Uterus (tissue), 4 donors: ENCODE results near the gene MAP2. TPM values are rescaled to one million over a fixed set of nuclear protein-coding genes. Genes with fewer than 3 reads are reported as not detected.

Source experiments
- DNase-seq, 2 donors: peaks; one replicate each; pipeline ENCODE4 v3.0.0-alpha.2; 2019 to 2020
- H3K27ac ChIP-seq, 2 donors: fragments of 200-600 bp; sonication (generic); 1 replicate in 1 of 2; 2 replicates in 1 of 2; pipeline ENCODE4 v1.5.1; 2016 to 2018
- H3K27me3 ChIP-seq, 2 donors: fragments of 200-600 bp; sonication (generic); one replicate each; pipeline ENCODE4 v1.5.1; 2018 to 2019; ENCODE audit warnings: control low read depth in 1 of 2
- H3K36me3 ChIP-seq, 2 donors: fragments of 200-600 bp; sonication (generic); one replicate each; pipeline ENCODE4 v1.5.1; 2019; ENCODE audit warnings: control low read depth in 1 of 2
- H3K4me1 ChIP-seq, 2 donors: fragments of 200-600 bp; sonication (generic); one replicate each; pipeline ENCODE4 v1.5.1; 2018 to 2019; ENCODE audit warnings: control low read depth in 1 of 2
- H3K4me3 ChIP-seq, 2 donors: fragments of 200-600 bp; sonication (generic); 1 replicate in 1 of 2; 2 replicates in 1 of 2; pipeline ENCODE4 v1.5.1; 2018 to 2019; ENCODE audit warnings: mild to moderate bottlenecking in 1 of 2
- H3K9me3 ChIP-seq, 2 donors: fragments of 200-600 bp; sonication (generic); one replicate each; pipeline ENCODE4 v1.5.1; 2019; ENCODE audit warnings: control low read depth in 1 of 2
- CTCF ChIP-seq, 4 experiments: fragments of 200-600 bp in 2 of 4; fragments of 450-650 bp in 2 of 4; sonication (generic) in 2 of 4; IDR thresholded peaks; one replicate each; pipeline ENCODE4 v1.5.1; 2016 to 2019; ENCODE audit warnings: antibody characterized with exemption in 4 of 4, mild to moderate bottlenecking in 2 of 4, moderate library complexity in 1 of 4
- POLR2A ChIP-seq, 2 donors: fragments of 450-650 bp; IDR thresholded peaks; one replicate each; pipeline ENCODE4 v1.6.1; 2016; ENCODE audit warnings: antibody characterized with exemption in 2 of 2, mild to moderate bottlenecking in 1 of 2, moderate library complexity in 1 of 2
- intact Hi-C: fragments of 100-400 bp; cut with DNase I; formaldehyde crosslinking; loops from one replicate; pipeline ENCODE4 v1.15.1; 2023; ENCODE audit warnings: low total_unique reads
- total RNA-seq, 4 donors: library from RNA; depleted of rRNA in 3 of 4; stranded (reverse); fragments of >200 nt in 3 of 4; gene quantifications; one replicate each; pipeline versions ENCODE4 v1.1.0 to v1.2.4, GENCODE V29; 2014 to 2023
- donor health status: DM: yes; HTN: yes; CAD: no.

Gene MAP2
- total RNA-seq, 4 donors from 2014 or later: 4.7 to 18.7 (median 7.6) TPM

- Histone ChIP-seq H3K9me3 (no peaks in the 10 kb centered on the region), H3K27me3 (no peaks in the 10 kb centered on the region), H3K27ac (no peak overlapping the region), H3K4me1 (no peaks in the 10 kb centered on the region), H3K4me3 (no peak overlapping the region), H3K36me3 (no peaks in the 10 kb centered on the region)
- intact Hi-C loops: no loop called here
- DNase-seq: no peak
- TF ChIP-seq POLR2A (IDR thresholded peaks at IDR 0.05) (no peak), CTCF (IDR thresholded peaks at IDR 0.05) (no peak)
Observed at GRCh38 chr2:209382775-209383174, 41.1 kb upstream of the MAP2 start.

GRCh38 chr2:209383212-209383611 is 40.6 kb upstream of the MAP2 start:
- no peaks in the 10 kb centered on the region for H3K9me3 ChIP-seq
- no peak overlapping the region for H3K4me3 ChIP-seq
- no peaks in the 10 kb centered on the region for H3K36me3 ChIP-seq
- no peak for TF ChIP-seq CTCF (IDR thresholded peaks at IDR 0.05)
- no peak for TF ChIP-seq POLR2A (IDR thresholded peaks at IDR 0.05)
- no peak overlapping the region for H3K27ac ChIP-seq
- no peaks in the 10 kb centered on the region for H3K4me1 ChIP-seq
- H3K27me3 ChIP-seq: no peaks in the 10 kb centered on the region
- DNase-seq: no peak
- intact Hi-C loops: no loop called here

- H3K36me3 ChIP-seq: no peaks in the 10 kb centered on the region
- H3K4me3 ChIP-seq: no peak overlapping the region
- H3K27ac ChIP-seq: no peak overlapping the region
- intact Hi-C loops: no loop called here
- H3K9me3 ChIP-seq: no peaks in the 10 kb centered on the region
- DNase-seq: no peak
- TF ChIP-seq POLR2A (IDR thresholded peaks at IDR 0.05) (no peak), CTCF (IDR thresholded peaks at IDR 0.05) (no peak)
- H3K27me3 ChIP-seq: no peaks in the 10 kb centered on the region
- no peaks in the 10 kb centered on the region for H3K4me1 ChIP-seq
Observed at GRCh38 chr2:209387389-209387788, 36.5 kb upstream of the MAP2 start.

DNA sequence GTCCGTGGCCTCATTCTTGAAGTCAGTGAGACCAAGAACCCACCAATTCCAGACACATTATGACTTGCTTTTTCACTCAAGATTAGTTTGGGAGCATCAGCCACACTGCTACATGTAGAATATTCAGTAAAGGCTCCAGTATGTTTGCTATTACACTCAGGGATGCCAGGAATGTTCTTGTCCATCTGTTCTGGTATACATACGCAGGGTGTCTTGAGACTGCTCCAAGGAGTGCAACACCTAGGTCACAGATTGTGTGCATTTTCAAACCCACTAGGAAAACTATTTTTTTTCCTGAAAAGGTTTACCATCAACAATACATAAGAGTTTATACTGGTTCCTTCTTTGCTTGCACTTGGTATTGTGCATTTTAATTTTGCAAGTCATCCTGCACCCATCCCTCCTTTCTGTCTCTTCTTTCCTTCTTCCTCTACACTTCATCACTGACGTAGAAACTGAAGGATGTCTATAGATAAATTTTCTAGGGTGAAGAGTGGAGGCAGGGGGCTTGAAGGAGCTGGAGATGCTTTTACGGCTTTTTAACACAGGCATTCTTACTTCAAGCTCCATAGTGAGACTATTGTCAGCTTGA is 35.3 kb upstream of the MAP2 start:
- TF ChIP-seq CTCF (IDR thresholded peaks at IDR 0.05) (no peak), POLR2A (IDR thresholded peaks at IDR 0.05) (no peak)
- H3K27me3 ChIP-seq: no peaks in the 10 kb centered on the region
- no peak overlapping the region for H3K27ac ChIP-seq
- no peaks in the 10 kb centered on the region for H3K4me1 ChIP-seq
- intact Hi-C loops: no loop called here
- no peaks in the 10 kb centered on the region for H3K9me3 ChIP-seq
- no peaks in the 10 kb centered on the region for H3K36me3 ChIP-seq
- H3K4me3 ChIP-seq: no peak overlapping the region
- DNase-seq: no peak

DNA sequence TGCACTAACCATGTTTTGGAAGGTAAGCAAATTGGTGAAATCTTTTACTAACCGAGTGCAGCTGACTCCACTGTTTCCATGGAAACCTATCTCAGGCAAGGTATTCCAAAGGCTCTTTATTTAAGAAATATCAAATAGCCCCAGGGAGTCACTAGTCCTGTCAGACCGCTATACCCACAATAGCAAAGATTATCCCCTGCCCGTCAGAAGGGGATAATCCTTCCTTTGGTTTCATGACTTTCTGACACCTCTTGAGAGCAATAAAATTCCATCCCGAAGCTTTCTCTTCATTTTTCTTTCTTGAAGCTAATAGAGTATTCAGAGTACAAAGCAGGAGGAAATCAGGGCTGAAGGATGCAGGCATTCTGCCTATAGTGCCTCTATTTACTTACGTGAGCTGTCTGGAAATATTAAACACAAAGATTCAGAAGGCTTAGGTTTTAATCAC is 34.7 kb upstream of the MAP2 start:
- no peak for DNase-seq
- no peak for TF ChIP-seq CTCF (IDR thresholded peaks at IDR 0.05)
- TF ChIP-seq POLR2A (IDR thresholded peaks at IDR 0.05): no peak
- Histone ChIP-seq H3K36me3 (no peaks in the 10 kb centered on the region), H3K9me3 (no peaks in the 10 kb centered on the region), H3K27me3 (no peaks in the 10 kb centered on the region), H3K4me3 (no peak overlapping the region), H3K27ac (no peak overlapping the region), H3K4me1 (no peaks in the 10 kb centered on the region)
- intact Hi-C loops: no loop called here
